Colon (tissue), 2 donors: ENCODE measurements around the gene PRKN.

Experiments used
- FAIRE-seq: peaks from 2 replicates; lab custom pipeline; 2012; peaks lifted over from hg19 to GRCh38; lab: Jason Lieb, UNC
- donor health status: control.
- donor health status: control.

The PRKN gene

GRCh38 chr6:162306616-162307015, 420.9 kb downstream of the PRKN start:
- FAIRE-seq, result no peak

GRCh38 chr6:162301128-162301527, 426.4 kb downstream of the PRKN start:
- FAIRE-seq, result no peak

GRCh38 chr6:162294029-162294428, 433.5 kb downstream of the PRKN start:
- FAIRE-seq, result no peak

GRCh38 chr6:162292915-162293314, 434.7 kb downstream of the PRKN start:
- no peak for FAIRE-seq

GRCh38 chr6:162290846-162291465, 436.6 kb downstream of the PRKN start:
- FAIRE-seq, result no peak

- no peak for FAIRE-seq
These were observed 437.6 kb downstream of the PRKN start for GRCh38 chr6:162289972-162290371.

GRCh38 chr6:162273986-162274385, 453.6 kb downstream of the PRKN start:
- no peak for FAIRE-seq

GRCh38 chr6:162271922-162272321, 455.6 kb downstream of the PRKN start:
- FAIRE-seq, result no peak

- FAIRE-seq, result no peak
These were observed 456.6 kb downstream of the PRKN start for GRCh38 chr6:162270966-162271365.

- FAIRE-seq, result no peak
These were observed 459.9 kb downstream of the PRKN start for GRCh38 chr6:162267641-162268040.

GRCh38 chr6:162267126-162267525, 460.4 kb downstream of the PRKN start:
- no peak for FAIRE-seq

GRCh38 chr6:162264581-162264980, 463.0 kb downstream of the PRKN start:
- no peak for FAIRE-seq

- FAIRE-seq, result no peak
These were observed 464.9 kb downstream of the PRKN start for GRCh38 chr6:162262466-162263196.

GRCh38 chr6:162261598-162261997, 466.0 kb downstream of the PRKN start:
- FAIRE-seq, result no peak

GRCh38 chr6:162260027-162260426, 467.5 kb downstream of the PRKN start:
- no peak for FAIRE-seq

- no peak for FAIRE-seq
These were observed 468.9 kb downstream of the PRKN start for GRCh38 chr6:162258647-162259046.

- no peak for FAIRE-seq
These were observed 471.2 kb downstream of the PRKN start for GRCh38 chr6:162256361-162256760.

GRCh38 chr6:162251257-162251656, 476.3 kb downstream of the PRKN start:
- FAIRE-seq, result no peak

- no peak for FAIRE-seq
These were observed 477.5 kb downstream of the PRKN start for GRCh38 chr6:162249907-162250642.

GRCh38 chr6:162245830-162246420, 481.6 kb downstream of the PRKN start:
- FAIRE-seq, result no peak

GRCh38 chr6:162244031-162244430, 483.5 kb downstream of the PRKN start:
- no peak for FAIRE-seq

GRCh38 chr6:162242915-162243314, 484.7 kb downstream of the PRKN start:
- no peak for FAIRE-seq

GRCh38 chr6:162239330-162239729, 488.2 kb downstream of the PRKN start:
- no peak for FAIRE-seq
